Measurements from ENCODE around the gene LY6G5B. TPM values are rescaled to one million over a fixed set of nuclear protein-coding genes. Genes with fewer than 3 reads are reported as not detected.

Gene LY6G5B
- total RNA-seq, 2 donors from 2014 or later = 6.9 to 8.3 TPM

- H3K36me3 ChIP-seq (replicated peaks in 1 of 2; ENCODE audit: insufficient read depth in 1 of 2, low read depth in 2 of 2) = peaks cover 0 to 13% of the 10 kb centered on the region in 2 donors
- peaks cover 14% of the 10 kb centered on the region for H3K4me1 ChIP-seq
- intact Hi-C loops (cut with DNase I) = no loop called here
- no peak overlapping the region for H3K27ac ChIP-seq
- WGBS, 2 donors = 75 to 82% methylated on average over 5 of the region's 5 CpGs
- no peaks in the 10 kb centered on the region for H3K9me3 ChIP-seq
- no peak overlapping the region for H3K4me3 ChIP-seq
- TF ChIP-seq POLR2A (IDR thresholded peaks at IDR 0.05) = no peak
- TF ChIP-seq CTCF (IDR thresholded peaks at IDR 0.05) = no peak
- ATAC-seq (no peak), DNase-seq (no peak)
- no peaks in the 10 kb centered on the region for H3K27me3 ChIP-seq
Measured at GRCh38 chr6:31686483-31686882, 16.7 kb downstream of the LY6G5B start.

- H3K27ac ChIP-seq = no peak overlapping the region
- no peaks in the 10 kb centered on the region for H3K9me3 ChIP-seq
- peaks cover 10% of the 10 kb centered on the region for H3K4me1 ChIP-seq
- H3K27me3 ChIP-seq = no peaks in the 10 kb centered on the region
- DNase-seq (no peak), ATAC-seq (no peak)
- WGBS, 2 donors = 81 to 95% methylated on average over 8 of the region's 8 CpGs
- H3K4me3 ChIP-seq = no peak overlapping the region
- TF ChIP-seq POLR2A (IDR thresholded peaks at IDR 0.05) = no peak
- TF ChIP-seq CTCF (IDR thresholded peaks at IDR 0.05) = no peak
- peaks cover 0 to 15% of the 10 kb centered on the region in 2 donors for H3K36me3 ChIP-seq (replicated peaks in 1 of 2; ENCODE audit: insufficient read depth in 1 of 2, low read depth in 2 of 2)
- intact Hi-C loops (cut with DNase I) = no loop called here
Measured at GRCh38 chr6:31687321-31687720, 17.5 kb downstream of the LY6G5B start.

DNA sequence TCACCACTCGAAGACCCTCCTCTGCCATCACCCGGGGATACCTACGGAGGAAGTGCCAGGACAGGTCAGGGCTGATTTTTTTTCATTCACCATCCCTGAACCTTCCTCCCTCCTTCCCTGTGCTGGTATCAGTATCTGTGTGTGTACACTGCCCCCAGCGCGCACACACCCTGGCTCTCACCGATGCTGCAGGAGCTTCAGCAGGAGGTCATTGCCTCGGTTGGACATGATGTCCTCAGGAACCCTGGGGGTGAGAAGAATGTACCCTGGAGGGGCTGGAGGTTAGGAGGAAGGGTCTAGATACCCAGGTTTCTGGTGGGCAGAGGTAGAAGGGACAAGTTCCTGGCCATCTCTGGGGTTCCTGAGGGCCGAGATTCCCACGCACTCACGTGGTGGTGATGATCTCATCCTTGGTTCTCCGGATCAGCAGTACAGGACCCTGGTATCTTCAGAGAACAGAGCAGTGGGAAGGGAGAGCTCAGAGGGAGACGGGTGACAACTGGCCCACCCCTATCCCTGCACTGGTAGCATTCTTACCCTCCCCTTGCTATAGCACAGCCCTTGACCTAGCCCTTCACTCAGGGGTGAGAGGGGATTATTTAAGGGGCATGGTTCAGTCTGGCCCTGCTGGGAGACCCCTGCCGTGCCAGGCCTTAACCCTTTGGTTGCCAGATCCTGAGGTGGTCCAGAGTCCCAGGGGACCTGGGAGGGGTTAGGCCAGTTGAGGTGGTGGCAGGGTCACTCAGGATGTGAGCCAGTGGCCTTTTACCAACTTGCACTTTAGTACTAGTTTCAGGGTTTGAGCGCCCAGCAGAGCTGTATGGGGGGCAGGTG is 18.3 kb downstream of the LY6G5B start:
- TF ChIP-seq POLR2A (IDR thresholded peaks at IDR 0.05) = no peak
- no peak for TF ChIP-seq CTCF (IDR thresholded peaks at IDR 0.05)
- intact Hi-C loops (cut with DNase I) = no loop called here
- 76 to 80% methylated on average over 13 to 14 of the region's 14 CpGs for WGBS, 2 donors
- H3K27me3 ChIP-seq = no peaks in the 10 kb centered on the region
- no peak overlapping the region for H3K4me3 ChIP-seq
- H3K27ac ChIP-seq = no peak overlapping the region
- H3K36me3 ChIP-seq (replicated peaks in 1 of 2; ENCODE audit: insufficient read depth in 1 of 2, low read depth in 2 of 2) = peaks cover 0 to 15% of the 10 kb centered on the region in 2 donors
- DNase-seq = no peak
- no peaks in the 10 kb centered on the region for H3K9me3 ChIP-seq
- ATAC-seq = no peak
- peaks cover 3% of the 10 kb centered on the region for H3K4me1 ChIP-seq

- no peaks in the 10 kb centered on the region for H3K4me1 ChIP-seq
- WGBS, 2 donors = 81 to 82% methylated on average over 10 to 11 of the region's 11 CpGs
- H3K4me3 ChIP-seq = no peak overlapping the region
- DNase-seq (no peak), ATAC-seq (no peak)
- intact Hi-C loops (cut with DNase I) = no loop called here
- no peak overlapping the region for H3K27ac ChIP-seq
- H3K36me3 ChIP-seq (replicated peaks in 1 of 2; ENCODE audit: insufficient read depth in 1 of 2, low read depth in 2 of 2) = peaks cover 0 to 15% of the 10 kb centered on the region in 2 donors
- no peaks in the 10 kb centered on the region for H3K27me3 ChIP-seq
- no peaks in the 10 kb centered on the region for H3K9me3 ChIP-seq
- TF ChIP-seq POLR2A (IDR thresholded peaks at IDR 0.05) = no peak
- TF ChIP-seq CTCF (IDR thresholded peaks at IDR 0.05) = peak in 1 of 7 experiments; percentile 21
Measured at GRCh38 chr6:31689249-31690110, 19.7 kb downstream of the LY6G5B start.

Data from body of pancreas (tissue), 4 donors.